Fibroblast of lung (primary cell): ENCODE results near the gene SLC16A5. TPM values are rescaled to one million over a fixed set of nuclear protein-coding genes. Genes with fewer than 3 reads are reported as not detected.

ENCODE experiments used
- DNase-seq, 2 donors: peaks; one replicate each; pipeline versions ENCODE4 v3.0.0 to v3.0.0-alpha.2; 2010; ENCODE audit warnings: low read depth in 2 of 2
- H2AFZ ChIP-seq: 2 replicates; pipeline ENCODE4 v1.5.1; 2012; ENCODE audit warnings: low read length, control low read depth, inconsistent platforms
- H3K27ac ChIP-seq: 2 replicates; pipeline ENCODE4 v1.5.1; 2011; ENCODE audit warnings: low read length, control low read depth; ENCODE audit not compliant: insufficient read depth
- H3K27me3 ChIP-seq: 2 replicates; pipeline ENCODE4 v1.5.1; 2011; ENCODE audit warnings: mild to moderate bottlenecking, low read length; ENCODE audit not compliant: control insufficient read depth, insufficient read depth
- H3K36me3 ChIP-seq: 2 replicates; pipeline ENCODE4 v1.5.1; 2011; ENCODE audit warnings: low read length; ENCODE audit not compliant: control insufficient read depth, insufficient read depth
- H3K4me1 ChIP-seq: 2 replicates; pipeline ENCODE4 v1.5.1; 2011; ENCODE audit warnings: low read length; ENCODE audit not compliant: control insufficient read depth, insufficient read depth; ENCODE audit errors: extremely low read depth
- H3K4me2 ChIP-seq: 2 replicates; pipeline ENCODE4 v1.5.1; 2011; ENCODE audit warnings: low read length, control low read depth; ENCODE audit not compliant: insufficient read depth; ENCODE audit errors: extremely low read depth
- H3K4me3 ChIP-seq, 4 experiments: fragments of 200-600 bp in 1 of 4; sonication (generic) in 1 of 4; replicated peaks in 1 of 4; 2 replicates each; pipeline ENCODE4 v1.5.1; 2011 to 2016; ENCODE audit warnings: low read length in 4 of 4, low read depth in 3 of 4, mild to moderate bottlenecking in 3 of 4, control low read depth in 2 of 4, inconsistent platforms in 1 of 4, mixed read lengths in 1 of 4; ENCODE audit not compliant: insufficient read depth in 1 of 4; ENCODE audit errors: control extremely low read depth in 1 of 4
- H3K79me2 ChIP-seq: 2 replicates; pipeline ENCODE4 v1.5.1; 2012; ENCODE audit warnings: mild to moderate bottlenecking, low read length, inconsistent platforms; ENCODE audit not compliant: control insufficient read depth, insufficient read depth
- H3K9ac ChIP-seq: 2 replicates; pipeline ENCODE4 v1.5.1; 2011; ENCODE audit warnings: mild to moderate bottlenecking, low read length, control low read depth; ENCODE audit not compliant: insufficient read depth
- H3K9me3 ChIP-seq: 2 replicates; pipeline ENCODE4 v1.5.1; 2012; ENCODE audit warnings: low read depth, low read length; ENCODE audit not compliant: control insufficient read depth, insufficient read depth
- H4K20me1 ChIP-seq: 2 replicates; pipeline ENCODE4 v1.5.1; 2011; ENCODE audit warnings: low read length; ENCODE audit not compliant: control insufficient read depth, insufficient read depth; ENCODE audit errors: extremely low read depth
- CTCF ChIP-seq, 2 donors: IDR thresholded peaks in 1 of 2; conservative IDR thresholded peaks in 1 of 2; 1 replicate in 1 of 2; 2 replicates in 1 of 2; pipeline ENCODE4 v1.5.1; 2011 to 2012; ENCODE audit warnings: low read length in 2 of 2, control low read depth in 1 of 2, inconsistent platforms in 1 of 2, low read depth in 1 of 2, mild to moderate bottlenecking in 1 of 2
- EZH2 ChIP-seq: IDR thresholded peaks from 2 replicates; pipeline ENCODE4 v1.5.1; 2012; ENCODE audit warnings: low read length, control low read depth, mild to moderate bottlenecking; ENCODE audit errors: missing control alignments
- polyA plus RNA-seq, 2 donors: library from polyadenylated mRNA; depleted of rRNA in 1 of 2; stranded (reverse) in 1 of 2; unstranded in 1 of 2; fragments of >200 nt; gene quantifications; 2 replicates each; pipeline ENCODE4 v1.2.1, GENCODE V29; 2011 to 2012; ENCODE audit warnings: missing spikeins in 1 of 2
- total RNA-seq: library from RNA; depleted of rRNA; stranded (reverse); fragments of >200 nt; gene quantifications from 2 replicates; pipeline ENCODE4 v1.2.1, GENCODE V29; 2014

SLC16A5 gene
- total and polyA plus RNA-seq, 2 donors (not counting 1 experiment from before 2014, with no cell fraction given), result 1.5 to 8.4 TPM

- Histone ChIP-seq H3K27ac (peak overlapping the region; percentile 80), H4K20me1 (no peaks in the 10 kb centered on the region), H3K36me3 (no peaks in the 10 kb centered on the region), H2AFZ (peak overlapping the region; percentile 47), H3K9ac (peak overlapping the region; percentile 93), H3K79me2 (peaks cover 60% of the 10 kb centered on the region), H3K4me1 (peaks cover 8% of the 10 kb centered on the region), H3K9me3 (no peaks in the 10 kb centered on the region), H3K4me3 (peak overlapping the region; percentile 89 to 96 (median 96)), H3K27me3 (no peaks in the 10 kb centered on the region), H3K4me2 (peak overlapping the region; percentile 98)
- DNase-seq, result peak; percentile 26 to 48
- no peak for TF ChIP-seq EZH2
- no peak for TF ChIP-seq CTCF (conservative IDR thresholded peaks at IDR 0.05 in 1 of 2, IDR thresholded peaks at IDR 0.05 in 1 of 2; ENCODE audit: low read depth in 1 of 2, low read length in 2 of 2)
Observed at GRCh38 chr17:75152922-75153779, 65.4 kb downstream of the SLC16A5 start.

- H3K27ac ChIP-seq, result peak overlapping the region; percentile 80
- no peak overlapping the region for H2AFZ ChIP-seq
- peaks cover 8% of the 10 kb centered on the region for H3K4me1 ChIP-seq
- H3K79me2 ChIP-seq, result peaks cover 53% of the 10 kb centered on the region
- H3K4me2 ChIP-seq, result peak overlapping the region; percentile 80
- H3K4me3 ChIP-seq, result peak overlapping the region; percentile 89 to 96 (median 96)
- no peaks in the 10 kb centered on the region for H3K36me3 ChIP-seq
- no peaks in the 10 kb centered on the region for H4K20me1 ChIP-seq
- H3K9ac ChIP-seq, result peak overlapping the region; percentile 93
- TF ChIP-seq CTCF (conservative IDR thresholded peaks at IDR 0.05 in 1 of 2, IDR thresholded peaks at IDR 0.05 in 1 of 2; ENCODE audit: low read depth in 1 of 2, low read length in 2 of 2) (no peak), EZH2 (no peak)
- no peaks in the 10 kb centered on the region for H3K9me3 ChIP-seq
- no peaks in the 10 kb centered on the region for H3K27me3 ChIP-seq
- DNase-seq, result no peak
Observed at GRCh38 chr17:75153780-75154194, 66.0 kb downstream of the SLC16A5 start.

- DNase-seq, result peak; percentile 98 to 99
Observed at GRCh38 chr17:75154195-75155106, 66.7 kb downstream of the SLC16A5 start, which contains the start of gene JPT1. Gene JPT1, minus strand, starts transcription at chr17:75154512. Its CDS starts 115 bp downstream, at chr17:75154397.

More at GRCh38 chr17:75154195-75155106, 66.7 kb downstream of the SLC16A5 start, which contains the start of gene JPT1:
- Histone ChIP-seq H2AFZ (peak within 1 kb of the TSS; percentile 89), H4K20me1 (no peaks in the 10 kb centered on the region), H3K79me2 (peaks cover 48% of the 10 kb centered on the region), H3K4me2 (peak within 1 kb of the TSS; percentile 98), H3K27me3 (no peaks in the 10 kb centered on the region), H3K9me3 (no peaks in the 10 kb centered on the region), H3K9ac (peak within 1 kb of the TSS; percentile 93), H3K4me1 (peaks cover 8% of the 10 kb centered on the region), H3K27ac (peak within 1 kb of the TSS; percentile 80), H3K4me3 (peak within 1 kb of the TSS; percentile 89 to 96 (median 96)), H3K36me3 (no peaks in the 10 kb centered on the region)
- TF ChIP-seq EZH2 (no peak), CTCF (conservative IDR thresholded peaks at IDR 0.05 in 1 of 2, IDR thresholded peaks at IDR 0.05 in 1 of 2; ENCODE audit: low read depth in 1 of 2, low read length in 2 of 2) (no peak)
